WTC11 (cell line): ENCODE results near the gene KDM5A. TPM values are rescaled to one million over a fixed set of nuclear protein-coding genes. Genes with fewer than 3 reads are reported as not detected.

Source experiments
- ATAC-seq: fragments of 200-7000 bp; cut with Tn5 transposase; 2 replicates; pipeline ENCODE4 v1.10.0; 2021; ENCODE audit warnings: mild to moderate bottlenecking, moderate library complexity
- CTCF ChIA-PET: fragments of 300-600 bp; sonication (Branson Sonifier 250); formaldehyde crosslinking; loops from one replicate; lab custom pipeline; 2021; ENCODE audit warnings: antibody characterized with exemption; lab: Charles Lee
- POLR2A ChIA-PET: fragments of 350-600 bp; sonication (Branson Sonifier 250); formaldehyde crosslinking; loops from one replicate; lab custom pipeline; 2021; ENCODE audit warnings: antibody characterized with exemption; lab: Charles Lee
- DNase-seq: peaks from one replicate; pipeline ENCODE4 v3.0.0; 2021; ENCODE audit warnings: low spot score
- H3K27ac Mint-ChIP-seq: 2 replicates; pipeline ENCODE4 v1.8.0; 2021; ENCODE audit warnings: mixed read lengths
- H3K27me3 Mint-ChIP-seq: 2 replicates; pipeline ENCODE4 v1.8.0; 2021; ENCODE audit warnings: low read depth, mild to moderate bottlenecking, moderate library complexity, mixed read lengths
- H3K36me3 Mint-ChIP-seq: 2 replicates; pipeline ENCODE4 v1.8.0; 2021; ENCODE audit warnings: mixed read lengths
- H3K4me1 Mint-ChIP-seq: 2 replicates; pipeline ENCODE4 v1.8.0; 2022; ENCODE audit warnings: mixed read lengths
- H3K4me3 Mint-ChIP-seq: 2 replicates; pipeline ENCODE4 v1.8.0; 2021; ENCODE audit warnings: mild to moderate bottlenecking, moderate library complexity, mixed read lengths
- H3K9me3 Mint-ChIP-seq: 2 replicates; pipeline ENCODE4 v1.8.0; 2021; ENCODE audit warnings: mixed read lengths
- E2F5 ChIP-seq: sonication (generic); formaldehyde crosslinking; IDR thresholded peaks from 2 replicates; pipeline ENCODE4 v1.8.1; 2022; ENCODE audit warnings: mild to moderate bottlenecking, moderate library complexity, missing genetic modification reagents
- ESRRA ChIP-seq: sonication (generic); formaldehyde crosslinking; IDR thresholded peaks from 2 replicates; pipeline ENCODE4 v1.8.1; 2022; ENCODE audit warnings: mild to moderate bottlenecking, missing genetic modification reagents, borderline replicate concordance
- IRF1 ChIP-seq: sonication (generic); formaldehyde crosslinking; IDR thresholded peaks from 2 replicates; pipeline ENCODE4 v1.8.0; 2023; ENCODE audit warnings: missing genetic modification reagents
- JAZF1 ChIP-seq: fragments of 250-450 bp; sonication (Bioruptor Pico); IDR thresholded peaks from 2 replicates; pipeline ENCODE4 v1.9.0; 2021; ENCODE audit warnings: moderate library complexity, mild to moderate bottlenecking, inconsistent platforms
- NFATC4 ChIP-seq: fragments of 250-450 bp; sonication (Bioruptor Pico); IDR thresholded peaks from 2 replicates; pipeline ENCODE4 v1.9.0; 2021; ENCODE audit warnings: mild to moderate bottlenecking
- RELA ChIP-seq: sonication (generic); formaldehyde crosslinking; IDR thresholded peaks from 2 replicates; pipeline ENCODE4 v1.8.1; 2022; ENCODE audit warnings: missing genetic modification reagents, mild to moderate bottlenecking, borderline replicate concordance
- SOX15 ChIP-seq: fragments of 250-450 bp; sonication (Bioruptor Pico); IDR thresholded peaks from 2 replicates; pipeline ENCODE4 v1.9.0; 2021; ENCODE audit warnings: mild to moderate bottlenecking
- TCF7 ChIP-seq: sonication (generic); formaldehyde crosslinking; IDR thresholded peaks from 2 replicates; pipeline ENCODE4 v1.8.0; 2022; ENCODE audit warnings: mild to moderate bottlenecking, low read depth, missing genetic modification reagents, moderate library complexity
- TEAD1 ChIP-seq: sonication (generic); formaldehyde crosslinking; IDR thresholded peaks from 2 replicates; pipeline ENCODE4 v1.8.0; 2022; ENCODE audit warnings: mild to moderate bottlenecking, missing genetic modification reagents
- TEAD4 ChIP-seq: sonication (generic); formaldehyde crosslinking; IDR thresholded peaks from 2 replicates; pipeline ENCODE4 v1.8.0; 2022; ENCODE audit warnings: mild to moderate bottlenecking, missing genetic modification reagents
- ZMAT4 ChIP-seq: fragments of 250-450 bp; sonication (Bioruptor Pico); IDR thresholded peaks from 2 replicates; pipeline ENCODE4 v1.9.0; 2021; ENCODE audit warnings: mild to moderate bottlenecking
- ZNF263 ChIP-seq: sonication (generic); formaldehyde crosslinking; IDR thresholded peaks from 2 replicates; pipeline ENCODE4 v1.8.1; 2022; ENCODE audit warnings: low read depth, mild to moderate bottlenecking, moderate library complexity, missing genetic modification reagents
- ZNF281 ChIP-seq: sonication (generic); formaldehyde crosslinking; IDR thresholded peaks from 2 replicates; pipeline ENCODE4 v1.8.0; 2023; ENCODE audit warnings: mild to moderate bottlenecking, missing genetic modification reagents
- ZNF396 ChIP-seq: fragments of 250-450 bp; sonication (Bioruptor Pico); IDR thresholded peaks from 2 replicates; pipeline ENCODE4 v1.8.0; 2021; ENCODE audit warnings: mild to moderate bottlenecking, moderate library complexity, borderline replicate concordance
- ZNF416 ChIP-seq: fragments of 250-450 bp; sonication (Bioruptor Pico); IDR thresholded peaks from 2 replicates; pipeline ENCODE4 v1.9.0; 2021; ENCODE audit warnings: mild to moderate bottlenecking, inconsistent platforms
- total RNA-seq: library from RNA; stranded (reverse); gene quantifications from 3 replicates; pipeline ENCODE4 v1.2.3, GENCODE V29; 2021
- TF ChIP-seq, protein P1 (sequence below): sonication (generic); formaldehyde crosslinking; IDR thresholded peaks from 2 replicates; pipeline ENCODE4 v1.8.1; 2022; ENCODE audit warnings: mild to moderate bottlenecking, missing genetic modification reagents, moderate library complexity, borderline replicate concordance
- TF ChIP-seq, protein P2 (sequence below): sonication (generic); formaldehyde crosslinking; IDR thresholded peaks from 2 replicates; pipeline ENCODE4 v1.8.1; 2023; ENCODE audit warnings: mild to moderate bottlenecking, missing genetic modification reagents

The KDM5A gene
- total RNA-seq, 1 experiment from 2014 or later: 57.6 TPM

- Mint-ChIP-seq H3K4me3 (no peak overlapping the region), H3K27me3 (peaks cover 3% of the 10 kb centered on the region; the same call in 1 of the 2 replicates), H3K36me3 (peaks cover 9% of the 10 kb centered on the region), H3K4me1 (no peaks in the 10 kb centered on the region), H3K27ac (no peak overlapping the region), H3K9me3 (peaks cover 29% of the 10 kb centered on the region)
- ChIA-PET POLR2A (no interaction called here), CTCF (no interaction called here)
- ATAC-seq (no peak), DNase-seq (no peak)
- no peak for TF ChIP-seq TCF7
- no peak for TF ChIP-seq ESRRA (CRISPR knock-in tag)
- TF ChIP-seq ZNF416 (CRISPR knock-in tag): no peak
- TF ChIP-seq ZNF396 (CRISPR knock-in tag): no peak
Measured at GRCh38 chr12:247271-247670, 141.8 kb downstream of the KDM5A start.

DNA sequence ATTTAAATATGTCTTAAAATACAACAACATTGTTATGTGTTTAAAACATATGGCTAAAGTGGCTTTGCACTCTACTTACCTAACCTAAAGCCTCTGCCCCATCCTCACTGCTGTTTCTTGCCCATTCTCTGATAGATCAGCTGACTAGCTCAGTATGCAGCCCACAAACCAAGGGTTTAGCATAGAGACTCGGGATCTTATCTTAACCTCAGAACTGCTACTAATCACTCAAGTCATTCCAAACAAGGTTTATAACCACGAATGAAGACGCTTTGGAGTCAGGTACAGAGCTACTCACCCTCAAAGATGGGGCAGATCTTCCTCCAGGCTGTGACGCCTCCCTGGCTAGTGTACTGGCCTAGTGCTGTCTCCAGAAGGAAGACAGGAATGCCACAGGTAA lies 145.7 kb downstream of the KDM5A start:
- POLR2A ChIA-PET: no interaction called here
- ATAC-seq: no peak
- DNase-seq: no peak
- H3K4me1 Mint-ChIP-seq: no peaks in the 10 kb centered on the region
- no peaks in the 10 kb centered on the region for H3K27me3 Mint-ChIP-seq
- no peak overlapping the region for H3K4me3 Mint-ChIP-seq
- no peak for TF ChIP-seq SOX15 (CRISPR knock-in tag)
- TF ChIP-seq ZNF263 (CRISPR knock-in tag): no peak
- no peak for TF ChIP-seq ZNF281
- no peak for TF ChIP-seq NFATC4
- no peak for TF ChIP-seq RELA (CRISPR knock-in tag)
- TF ChIP-seq, protein P1, sequence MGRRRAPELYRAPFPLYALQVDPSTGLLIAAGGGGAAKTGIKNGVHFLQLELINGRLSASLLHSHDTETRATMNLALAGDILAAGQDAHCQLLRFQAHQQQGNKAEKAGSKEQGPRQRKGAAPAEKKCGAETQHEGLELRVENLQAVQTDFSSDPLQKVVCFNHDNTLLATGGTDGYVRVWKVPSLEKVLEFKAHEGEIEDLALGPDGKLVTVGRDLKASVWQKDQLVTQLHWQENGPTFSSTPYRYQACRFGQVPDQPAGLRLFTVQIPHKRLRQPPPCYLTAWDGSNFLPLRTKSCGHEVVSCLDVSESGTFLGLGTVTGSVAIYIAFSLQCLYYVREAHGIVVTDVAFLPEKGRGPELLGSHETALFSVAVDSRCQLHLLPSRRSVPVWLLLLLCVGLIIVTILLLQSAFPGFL: no peak
- TF ChIP-seq ZMAT4 (CRISPR knock-in tag): no peak
- TF ChIP-seq TEAD4 (CRISPR knock-in tag): no peak
- TF ChIP-seq, protein P2, sequence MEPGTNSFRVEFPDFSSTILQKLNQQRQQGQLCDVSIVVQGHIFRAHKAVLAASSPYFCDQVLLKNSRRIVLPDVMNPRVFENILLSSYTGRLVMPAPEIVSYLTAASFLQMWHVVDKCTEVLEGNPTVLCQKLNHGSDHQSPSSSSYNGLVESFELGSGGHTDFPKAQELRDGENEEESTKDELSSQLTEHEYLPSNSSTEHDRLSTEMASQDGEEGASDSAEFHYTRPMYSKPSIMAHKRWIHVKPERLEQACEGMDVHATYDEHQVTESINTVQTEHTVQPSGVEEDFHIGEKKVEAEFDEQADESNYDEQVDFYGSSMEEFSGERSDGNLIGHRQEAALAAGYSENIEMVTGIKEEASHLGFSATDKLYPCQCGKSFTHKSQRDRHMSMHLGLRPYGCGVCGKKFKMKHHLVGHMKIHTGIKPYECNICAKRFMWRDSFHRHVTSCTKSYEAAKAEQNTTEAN (CRISPR knock-in tag): no peak
- no peak for TF ChIP-seq E2F5 (CRISPR knock-in tag)
- TF ChIP-seq JAZF1 (CRISPR knock-in tag): no peak
- no peak for TF ChIP-seq IRF1 (CRISPR knock-in tag)
- TF ChIP-seq TEAD1 (CRISPR knock-in tag): no peak
- no peak overlapping the region for H3K27ac Mint-ChIP-seq
- peaks cover 32% of the 10 kb centered on the region for H3K9me3 Mint-ChIP-seq
- H3K36me3 Mint-ChIP-seq: peaks cover 14% of the 10 kb centered on the region
- CTCF ChIA-PET: interaction anchor here (1.1 kb wide), 1 partner anchor 24 kb away, joined by 5 read pairs; no protein-coding TSS in a partner anchor
